SU-DHL-6 (cell line): ENCODE data around the gene ZNF613.

Source experiments
- H2AFZ ChIP-seq: fragments of 200-600 bp; sonication (generic); 2 replicates; pipeline ENCODE4 v1.6.1; 2014; ENCODE audit warnings: low read depth, mild to moderate bottlenecking, moderate library complexity, mixed read lengths, antibody characterized with exemption, low read length; ENCODE audit not compliant: severe bottlenecking
- H3F3A ChIP-seq: fragments of 200-600 bp; shearing (Covaris generic); 2 replicates; pipeline ENCODE4 v1.6.0; 2016; ENCODE audit warnings: antibody characterized with exemption, mild to moderate bottlenecking; ENCODE audit not compliant: insufficient read depth
- H3K27ac ChIP-seq: fragments of 200-600 bp; sonication (generic); 2 replicates; pipeline ENCODE4 v1.5.1; 2016; ENCODE audit warnings: low read depth, mild to moderate bottlenecking, low read length, moderate library complexity, mixed read lengths
- H3K27me3 ChIP-seq: fragments of 200-600 bp; sonication (generic), shearing (Covaris generic); 2 replicates; pipeline ENCODE4 v1.6.0; 2014; ENCODE audit warnings: mild to moderate bottlenecking, low read length
- H3K36me3 ChIP-seq: fragments of 200-600 bp; sonication (generic); 2 replicates; pipeline ENCODE4 v1.6.1; 2014; ENCODE audit warnings: mild to moderate bottlenecking, low read length, mixed read lengths
- H3K4me2 ChIP-seq: fragments of 300-600, 200-600 bp; shearing (Covaris generic), sonication (generic); 2 replicates; pipeline ENCODE4 v1.6.0; 2014; ENCODE audit warnings: low read length, low read depth, mild to moderate bottlenecking; ENCODE audit not compliant: poor library complexity, severe bottlenecking
- H3K4me3 ChIP-seq: fragments of 200-600 bp; sonication (generic); 2 replicates; pipeline ENCODE4 v1.5.1; 2014; ENCODE audit warnings: antibody characterized with exemption, low read length, mild to moderate bottlenecking, mixed read lengths; ENCODE audit not compliant: insufficient read depth, poor library complexity, severe bottlenecking
- H3K79me2 ChIP-seq: fragments of 200-600 bp; sonication (generic); 2 replicates; pipeline ENCODE4 v1.6.1; 2014; ENCODE audit warnings: mild to moderate bottlenecking, low read length, moderate library complexity; ENCODE audit not compliant: insufficient read depth
- H3K9ac ChIP-seq: fragments of 200-600 bp; sonication (generic); 2 replicates; pipeline ENCODE4 v1.7.0; 2014; ENCODE audit warnings: mild to moderate bottlenecking, low read length
- H3K9me2 ChIP-seq: fragments of 200-600 bp; sonication (generic); replicated peaks from 2 replicates; pipeline ENCODE4 v1.6.1; 2014; ENCODE audit warnings: low read length; ENCODE audit not compliant: insufficient read depth
- H3K9me3 ChIP-seq: fragments of 200-600 bp; sonication (generic); 2 replicates; pipeline ENCODE4 v1.6.1; 2014; ENCODE audit warnings: low read length, mixed read lengths; ENCODE audit not compliant: insufficient read depth
- H4K20me1 ChIP-seq: fragments of 200-600 bp; sonication (generic); 2 replicates; pipeline ENCODE4 v1.6.1; 2014; ENCODE audit warnings: low read depth, mild to moderate bottlenecking, antibody characterized with exemption, low read length, moderate library complexity, mixed read lengths
- EZH2phosphoT487 ChIP-seq: fragments of 200-600 bp; sonication (generic), shearing (Covaris generic); conservative IDR thresholded peaks from 2 replicates; pipeline ENCODE4 v1.6.1; 2018; ENCODE audit warnings: mild to moderate bottlenecking, antibody characterized with exemption, low read length, moderate library complexity, mixed read lengths
- TF ChIP-seq, protein P1 (sequence below): fragments of 200-600 bp; sonication (generic); IDR thresholded peaks from one replicate; pipeline ENCODE4 v1.5.1; 2017; ENCODE audit warnings: antibody characterized with exemption, mild to moderate bottlenecking, low read length, moderate library complexity; ENCODE audit not compliant: insufficient read depth, poor library complexity, severe bottlenecking

Gene ZNF613

DNA sequence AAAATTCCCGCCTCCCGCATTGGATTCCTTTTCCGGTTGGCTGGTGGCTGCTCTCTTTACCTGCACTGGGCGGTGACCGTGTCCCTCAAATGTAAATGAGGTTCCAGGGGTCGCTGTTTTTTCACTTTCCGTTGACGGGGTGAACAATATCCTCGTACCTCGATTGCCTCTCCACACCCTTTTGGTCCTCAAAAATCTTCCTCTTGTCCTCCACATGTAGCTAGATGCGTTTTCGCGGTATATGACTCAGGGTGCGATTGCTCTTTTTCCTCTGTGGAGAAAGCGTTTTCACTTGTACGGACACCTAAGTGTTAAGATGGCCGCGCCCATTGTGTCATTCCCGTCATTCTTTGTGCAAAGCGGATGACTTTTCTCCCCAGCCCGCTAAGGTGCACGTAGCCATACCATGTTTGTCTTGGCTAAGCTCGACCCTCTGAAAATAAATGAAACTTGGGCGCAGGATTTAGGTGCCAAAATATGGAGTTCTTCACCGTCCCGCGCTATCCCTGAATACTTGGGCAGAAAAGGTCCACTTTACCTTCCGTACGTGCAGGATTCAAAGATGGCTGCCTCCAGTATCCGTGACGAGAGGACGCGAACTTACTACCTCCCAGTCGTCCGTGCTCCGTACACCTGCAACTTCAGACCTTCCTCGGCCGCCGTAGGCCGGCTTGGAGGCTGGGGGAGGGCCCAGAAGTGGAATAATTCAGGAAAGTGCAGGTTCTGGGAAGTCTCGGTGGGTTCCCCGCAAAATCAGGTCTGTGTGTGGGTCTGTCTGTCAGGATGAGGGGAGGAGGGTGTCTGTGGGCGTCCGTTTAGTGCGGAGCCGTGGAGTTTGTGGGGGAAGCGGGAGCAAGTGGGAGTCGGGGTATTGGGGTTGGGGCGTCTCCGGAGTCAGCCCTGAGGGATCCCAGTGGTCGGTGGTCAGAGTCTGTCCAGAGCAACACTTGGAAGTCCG is at the start of gene ZNF613:
ZNF613 (plus strand) TSS at position 689 of the 958 bp plus-strand sequence. CDS start 8,749 bp downstream, outside the sequence.
- Histone ChIP-seq H4K20me1 (no peaks in the 10 kb centered on the region), H3K27ac (no peak within 1 kb of the TSS), H3F3A (no peaks in the 10 kb centered on the region), H3K9me3 (peaks cover 30% of the 10 kb centered on the region), H2AFZ (peak within 1 kb of the TSS; percentile 9), H3K79me2 (no peaks in the 10 kb centered on the region), H3K9me2 (no peaks in the 10 kb centered on the region), H3K4me2 (peak within 1 kb of the TSS; percentile 25), H3K27me3 (no peaks in the 10 kb centered on the region), H3K36me3 (no peaks in the 10 kb centered on the region), H3K4me3 (peak within 1 kb of the TSS; percentile 45), H3K9ac (peak within 1 kb of the TSS; percentile 46)
- TF ChIP-seq, protein P1, sequence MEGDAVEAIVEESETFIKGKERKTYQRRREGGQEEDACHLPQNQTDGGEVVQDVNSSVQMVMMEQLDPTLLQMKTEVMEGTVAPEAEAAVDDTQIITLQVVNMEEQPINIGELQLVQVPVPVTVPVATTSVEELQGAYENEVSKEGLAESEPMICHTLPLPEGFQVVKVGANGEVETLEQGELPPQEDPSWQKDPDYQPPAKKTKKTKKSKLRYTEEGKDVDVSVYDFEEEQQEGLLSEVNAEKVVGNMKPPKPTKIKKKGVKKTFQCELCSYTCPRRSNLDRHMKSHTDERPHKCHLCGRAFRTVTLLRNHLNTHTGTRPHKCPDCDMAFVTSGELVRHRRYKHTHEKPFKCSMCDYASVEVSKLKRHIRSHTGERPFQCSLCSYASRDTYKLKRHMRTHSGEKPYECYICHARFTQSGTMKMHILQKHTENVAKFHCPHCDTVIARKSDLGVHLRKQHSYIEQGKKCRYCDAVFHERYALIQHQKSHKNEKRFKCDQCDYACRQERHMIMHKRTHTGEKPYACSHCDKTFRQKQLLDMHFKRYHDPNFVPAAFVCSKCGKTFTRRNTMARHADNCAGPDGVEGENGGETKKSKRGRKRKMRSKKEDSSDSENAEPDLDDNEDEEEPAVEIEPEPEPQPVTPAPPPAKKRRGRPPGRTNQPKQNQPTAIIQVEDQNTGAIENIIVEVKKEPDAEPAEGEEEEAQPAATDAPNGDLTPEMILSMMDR = no peak
- no peak for TF ChIP-seq EZH2phosphoT487

DNA sequence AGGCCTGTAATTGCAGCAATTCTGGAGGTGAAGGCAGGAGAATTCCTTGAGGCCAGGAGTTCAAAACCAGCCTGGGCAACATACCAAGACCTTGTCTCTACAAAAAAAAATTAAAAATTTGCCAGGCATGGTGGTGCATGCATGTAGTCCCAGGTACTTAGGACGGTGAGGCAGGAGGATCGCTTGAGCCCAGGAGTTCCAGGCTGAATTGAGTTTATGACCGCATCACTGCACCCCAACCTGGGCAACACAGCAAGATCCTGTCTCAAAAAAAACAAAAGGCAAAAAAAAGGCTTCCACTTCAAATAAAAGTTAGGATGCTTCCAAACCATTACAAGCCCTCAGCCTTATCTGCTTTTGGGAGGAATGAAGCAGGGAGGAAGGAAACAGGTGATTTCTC is 44.8 kb upstream of the ZNF613 start:
- Histone ChIP-seq H3K27me3 (no peaks in the 10 kb centered on the region), H3K4me2 (no peak overlapping the region), H3K4me3 (no peak overlapping the region), H3K9me2 (no peaks in the 10 kb centered on the region), H2AFZ (no peak overlapping the region), H3K79me2 (no peaks in the 10 kb centered on the region), H4K20me1 (no peaks in the 10 kb centered on the region), H3K36me3 (no peaks in the 10 kb centered on the region), H3K9ac (no peak overlapping the region), H3K27ac (no peak overlapping the region), H3K9me3 (peaks cover 4% of the 10 kb centered on the region; the same call in 1 of the 2 replicates), H3F3A (no peaks in the 10 kb centered on the region)
- no peak for TF ChIP-seq EZH2phosphoT487
- TF ChIP-seq, protein P1 = no peak

DNA sequence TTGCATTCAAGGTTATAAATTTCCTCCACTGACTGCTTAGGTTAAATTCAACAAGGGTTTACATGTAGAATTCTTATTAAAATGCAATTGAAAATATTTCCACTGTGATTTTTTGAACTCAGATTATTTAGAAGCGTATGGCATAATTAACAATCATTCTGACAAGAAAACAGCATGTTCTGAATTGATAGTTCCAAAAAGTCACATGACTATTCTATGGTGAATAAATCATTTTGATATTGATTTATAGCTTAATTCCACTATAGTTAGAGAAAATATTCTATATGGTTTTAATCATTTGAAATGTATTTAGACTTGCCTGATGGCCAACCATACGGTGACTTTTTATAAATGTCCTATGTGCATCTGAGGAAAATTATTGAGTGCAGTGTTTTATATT is 42.6 kb upstream of the ZNF613 start:
- Histone ChIP-seq H3K79me2 (no peaks in the 10 kb centered on the region), H3K36me3 (no peaks in the 10 kb centered on the region), H4K20me1 (no peaks in the 10 kb centered on the region), H3K27ac (no peak overlapping the region), H3F3A (no peaks in the 10 kb centered on the region), H3K4me3 (no peak overlapping the region), H3K4me2 (no peak overlapping the region), H3K9ac (no peak overlapping the region), H3K9me2 (no peaks in the 10 kb centered on the region), H3K9me3 (peaks cover 4% of the 10 kb centered on the region; the same call in 1 of the 2 replicates), H2AFZ (no peak overlapping the region), H3K27me3 (no peaks in the 10 kb centered on the region)
- TF ChIP-seq EZH2phosphoT487 = no peak
- TF ChIP-seq, protein P1 = no peak
